ENCODE data around the gene PLEKHM1. TPM values are rescaled to one million over a fixed set of nuclear protein-coding genes. Genes with fewer than 3 reads are reported as not detected.

Gene PLEKHM1
- total RNA-seq, 2 experiments from 2014 or later = 18.8 to 20.0 TPM

GRCh38 chr17:45394564-45394912 is 96.0 kb downstream of the PLEKHM1 start:
- no peak overlapping the region for H3K27ac Mint-ChIP-seq
- H3K4me1 Mint-ChIP-seq (ENCODE audit: low read depth) = peaks cover 7% of the 10 kb centered on the region
- intact Hi-C loops (cut with micrococcal nuclease) = no loop called here
- POLR2A ChIA-PET = interaction anchor here (1.0 to 1.3 kb wide), 2 partner anchors 74 to 166 kb away, joined by 3 read pairs; no protein-coding TSS in a partner anchor
- peaks cover 12% of the 10 kb centered on the region for H3K36me3 Mint-ChIP-seq (ENCODE audit: low read depth)
- CTCF ChIA-PET = interaction anchor here (0.7 to 11.7 kb wide), 9 partner anchors 9 to 259 kb away, joined by 3 to 270 read pairs (median 3); partner anchors contain the start of gene ACBD4
- peaks cover 2% of the 10 kb centered on the region for H3K27me3 Mint-ChIP-seq
- H3K4me3 Mint-ChIP-seq = no peak overlapping the region
- DNase-seq = no peak
- ATAC-seq = no peak
- no peaks in the 10 kb centered on the region for H3K9me3 Mint-ChIP-seq
- TF ChIP-seq, protein P1, sequence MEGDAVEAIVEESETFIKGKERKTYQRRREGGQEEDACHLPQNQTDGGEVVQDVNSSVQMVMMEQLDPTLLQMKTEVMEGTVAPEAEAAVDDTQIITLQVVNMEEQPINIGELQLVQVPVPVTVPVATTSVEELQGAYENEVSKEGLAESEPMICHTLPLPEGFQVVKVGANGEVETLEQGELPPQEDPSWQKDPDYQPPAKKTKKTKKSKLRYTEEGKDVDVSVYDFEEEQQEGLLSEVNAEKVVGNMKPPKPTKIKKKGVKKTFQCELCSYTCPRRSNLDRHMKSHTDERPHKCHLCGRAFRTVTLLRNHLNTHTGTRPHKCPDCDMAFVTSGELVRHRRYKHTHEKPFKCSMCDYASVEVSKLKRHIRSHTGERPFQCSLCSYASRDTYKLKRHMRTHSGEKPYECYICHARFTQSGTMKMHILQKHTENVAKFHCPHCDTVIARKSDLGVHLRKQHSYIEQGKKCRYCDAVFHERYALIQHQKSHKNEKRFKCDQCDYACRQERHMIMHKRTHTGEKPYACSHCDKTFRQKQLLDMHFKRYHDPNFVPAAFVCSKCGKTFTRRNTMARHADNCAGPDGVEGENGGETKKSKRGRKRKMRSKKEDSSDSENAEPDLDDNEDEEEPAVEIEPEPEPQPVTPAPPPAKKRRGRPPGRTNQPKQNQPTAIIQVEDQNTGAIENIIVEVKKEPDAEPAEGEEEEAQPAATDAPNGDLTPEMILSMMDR (IDR thresholded peaks at IDR 0.05) = no peak

DNA sequence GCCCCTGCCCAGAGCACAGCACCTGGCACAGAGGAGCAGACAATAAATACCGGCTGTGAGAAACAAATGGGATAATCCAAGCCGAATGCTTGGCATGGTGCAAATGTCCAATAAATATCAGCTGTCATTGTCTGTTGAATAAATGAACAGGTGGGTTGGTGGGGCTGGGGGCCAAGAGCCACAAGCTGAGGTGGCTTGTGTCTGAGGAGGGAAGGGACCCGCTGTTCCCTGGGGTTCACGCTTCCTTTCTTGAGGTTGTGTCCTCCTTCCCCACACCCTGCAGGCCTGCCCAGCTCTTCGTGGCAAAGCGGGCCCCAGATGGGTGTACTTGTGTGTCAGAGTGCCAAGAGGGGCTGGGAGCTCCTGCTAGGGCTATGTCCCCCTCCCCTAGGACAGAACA is 96.4 kb downstream of the PLEKHM1 start:
- CTCF ChIA-PET = interaction anchor here (0.7 to 11.7 kb wide), 8 partner anchors 8 to 259 kb away, joined by 3 to 270 read pairs (median 4); partner anchors contain the start of gene ACBD4
- H3K9me3 Mint-ChIP-seq = no peaks in the 10 kb centered on the region
- no peak overlapping the region for H3K4me3 Mint-ChIP-seq
- TF ChIP-seq, protein P1 (IDR thresholded peaks at IDR 0.05) = no peak
- peaks cover 12% of the 10 kb centered on the region for H3K36me3 Mint-ChIP-seq (ENCODE audit: low read depth)
- POLR2A ChIA-PET = interaction anchor here (1.0 to 1.3 kb wide), 2 partner anchors 74 to 166 kb away, joined by 3 read pairs; no protein-coding TSS in a partner anchor
- H3K27me3 Mint-ChIP-seq = peaks cover 2% of the 10 kb centered on the region
- intact Hi-C loops (cut with micrococcal nuclease) = no loop called here
- ATAC-seq (no peak), DNase-seq (no peak)
- peaks cover 10% of the 10 kb centered on the region for H3K4me1 Mint-ChIP-seq (ENCODE audit: low read depth)
- H3K27ac Mint-ChIP-seq = no peak overlapping the region

- Mint-ChIP-seq H3K4me1 (ENCODE audit: low read depth) (peaks cover 17% of the 10 kb centered on the region), H3K9me3 (no peaks in the 10 kb centered on the region), H3K27me3 (peaks cover 4% of the 10 kb centered on the region), H3K27ac (no peak overlapping the region), H3K36me3 (ENCODE audit: low read depth) (peaks cover 12% of the 10 kb centered on the region), H3K4me3 (no peak overlapping the region)
- TF ChIP-seq, protein P1 (IDR thresholded peaks at IDR 0.05) = no peak
- no peak for ATAC-seq
- intact Hi-C loops (cut with micrococcal nuclease) = no loop called here
- no peak for DNase-seq
- ChIA-PET POLR2A (interaction anchor here (0.8 to 1.3 kb wide), 5 partner anchors 8 to 98 kb away, joined by 3 to 4 read pairs (median 3); no protein-coding TSS in a partner anchor), CTCF (interaction anchor here (1.1 to 11.7 kb wide), 7 partner anchors 8 to 258 kb away, joined by 3 to 270 read pairs (median 3); partner anchors contain the start of gene ACBD4)
Observed at GRCh38 chr17:45393411-45393810, 97.1 kb downstream of the PLEKHM1 start.

- POLR2A ChIA-PET = interaction anchor here (0.7 to 1.2 kb wide), 2 partner anchors 18 to 92 kb away, joined by 3 read pairs; no protein-coding TSS in a partner anchor
- no peak for ATAC-seq
- H3K27me3 Mint-ChIP-seq = peaks cover 10% of the 10 kb centered on the region
- H3K4me1 Mint-ChIP-seq (ENCODE audit: low read depth) = peaks cover 23% of the 10 kb centered on the region
- H3K4me3 Mint-ChIP-seq = no peak overlapping the region
- CTCF ChIA-PET = interaction anchor here (0.6 to 11.7 kb wide), 6 partner anchors 47 to 320 kb away, joined by 3 to 270 read pairs (median 4); partner anchors contain the start of gene ACBD4
- peaks cover 8% of the 10 kb centered on the region for H3K36me3 Mint-ChIP-seq (ENCODE audit: low read depth)
- TF ChIP-seq, protein P1 (IDR thresholded peaks at IDR 0.05) = no peak
- DNase-seq = no peak
- no peak overlapping the region for H3K27ac Mint-ChIP-seq
- H3K9me3 Mint-ChIP-seq = no peaks in the 10 kb centered on the region
- intact Hi-C loops (cut with micrococcal nuclease) = no loop called here
Observed at GRCh38 chr17:45391918-45392317, 98.6 kb downstream of the PLEKHM1 start.

- DNase-seq = no peak
- ChIA-PET POLR2A (interaction anchor here (0.8 kb wide), 1 partner anchor 73 kb away, joined by 3 read pairs; no protein-coding TSS in a partner anchor), CTCF (interaction anchor here (1.1 to 11.7 kb wide), 4 partner anchors 93 to 173 kb away, joined by 3 to 270 read pairs (median 38); partner anchors contain the start of gene FMNL1)
- intact Hi-C loops (cut with micrococcal nuclease) = no loop called here
- H3K27ac Mint-ChIP-seq = no peak overlapping the region
- H3K27me3 Mint-ChIP-seq = peaks cover 10% of the 10 kb centered on the region
- peaks cover 23% of the 10 kb centered on the region for H3K4me1 Mint-ChIP-seq (ENCODE audit: low read depth)
- no peak for ATAC-seq
- no peaks in the 10 kb centered on the region for H3K9me3 Mint-ChIP-seq
- TF ChIP-seq, protein P1 (IDR thresholded peaks at IDR 0.05) = no peak
- no peak overlapping the region for H3K4me3 Mint-ChIP-seq
- H3K36me3 Mint-ChIP-seq (ENCODE audit: low read depth) = peaks cover 6% of the 10 kb centered on the region
Observed at GRCh38 chr17:45391291-45391690, 99.2 kb downstream of the PLEKHM1 start.

All from activated CD8-positive, alpha-beta T cell treated with anti-CD3 and anti-CD28 coated beads for 36 hours (primary cell).